Measurements from ENCODE around the gene KRT14. TPM values are rescaled to one million over a fixed set of nuclear protein-coding genes. Genes with fewer than 3 reads are reported as not detected.

KRT14 gene
- total and polyA plus RNA-seq, 2 donors (not counting 3 experiments of a cell fraction or from before 2014, with no cell fraction given), result 0.12 to 0.66 TPM

DNA sequence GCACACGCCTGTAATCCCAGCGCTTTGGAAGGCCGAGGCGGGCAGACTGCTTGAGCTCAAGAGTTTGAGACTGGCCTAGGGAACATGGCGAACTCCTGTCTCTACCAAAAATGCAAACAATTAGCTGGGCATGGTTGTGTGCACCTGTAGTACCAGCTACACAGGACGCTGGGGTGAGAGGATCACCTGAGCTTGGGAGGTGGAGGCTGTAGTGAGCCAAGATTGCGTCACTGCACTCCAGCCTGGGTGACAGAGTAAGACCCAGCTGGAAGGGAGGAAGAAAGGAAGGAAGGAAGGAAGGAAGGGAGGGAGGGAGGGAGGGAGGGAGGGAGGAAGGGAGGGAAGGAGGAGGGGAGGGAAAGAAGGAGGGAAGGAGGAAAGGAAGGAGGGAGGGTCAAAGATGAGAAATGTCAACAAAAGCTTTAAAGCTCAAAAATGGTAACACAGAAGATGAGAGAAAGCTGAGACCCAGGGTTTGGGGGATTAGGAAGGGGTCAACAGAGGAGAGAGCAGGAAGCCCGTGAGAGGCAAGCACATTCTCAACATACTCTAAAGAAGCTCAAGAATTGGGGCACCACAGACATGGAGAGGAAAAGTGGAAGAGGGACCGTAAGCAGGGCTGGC lies 53.6 kb downstream of the KRT14 start:
- no peaks in the 10 kb centered on the region for H3K36me3 ChIP-seq (ENCODE audit: control insufficient read depth in 2 of 2, extremely low read depth in 1 of 2, insufficient read depth in 2 of 2, low read length in 2 of 2)
- ChIA-PET CTCF (interaction anchor here (0.8 to 2.0 kb wide), 6 partner anchors 9 to 623 kb away, joined by 3 to 25 read pairs (median 6); no protein-coding TSS in a partner anchor), POLR2A (interaction anchor here (0.7 to 1.1 kb wide), 2 partner anchors 16 to 155 kb away, joined by 4 to 7 read pairs; no protein-coding TSS in a partner anchor)
- no peaks in the 10 kb centered on the region for H3K9me3 ChIP-seq (replicated peaks; ENCODE audit: control insufficient read depth, insufficient read depth, low read length)
- no peaks in the 10 kb centered on the region for H3K27me3 ChIP-seq (ENCODE audit: control insufficient read depth in 2 of 2, insufficient read depth in 2 of 2, low read length in 2 of 2)
- H4K20me1 ChIP-seq (replicated peaks; ENCODE audit: control insufficient read depth, extremely low read depth, insufficient read depth, low read length), result no peaks in the 10 kb centered on the region
- intact Hi-C loops (cut with micrococcal nuclease) (no loop called here), dilution Hi-C loops (cut with MboI; ENCODE audit: extremely low pct_ligation_motif_present, low sequenced_read_pairs) (no loop called here)
- H3K4me1 ChIP-seq (ENCODE audit: control insufficient read depth, extremely low read depth, insufficient read depth, low read length), result peaks cover 28% of the 10 kb centered on the region
- no peaks in the 10 kb centered on the region for H3K79me2 ChIP-seq (ENCODE audit: control insufficient read depth, insufficient read depth, low read length)
- no TSS peak for BruUV-seq (replicated peaks)
- H2AFZ ChIP-seq (ENCODE audit: low read depth, low read length), result no peak overlapping the region
- no peak overlapping the region for H3K4me2 ChIP-seq (ENCODE audit: insufficient read depth, low read length)
- no peak for TF ChIP-seq GATA2 (IDR thresholded peaks at IDR 0.05; ENCODE audit: insufficient read depth, insufficient read length, low read depth, low read length)
- no peak for TF ChIP-seq FOS (IDR thresholded peaks at IDR 0.05; ENCODE audit: borderline replicate concordance, insufficient read depth, low read length)
- TF ChIP-seq MYC (IDR thresholded peaks at IDR 0.05; ENCODE audit: low read depth, low read length), result no peak
- TF ChIP-seq EZH2 (IDR thresholded peaks at IDR 0.05; ENCODE audit: borderline replicate concordance, low read depth, low read length, severe bottlenecking), result no peak
- no peak for TF ChIP-seq POLR2AphosphoS5 (IDR thresholded peaks at IDR 0.05; ENCODE audit: insufficient read depth, low read depth, low read length)
- no peak for TF ChIP-seq JUN (IDR thresholded peaks at IDR 0.05; ENCODE audit: borderline replicate concordance, insufficient read depth, insufficient read length, low read depth)
- no peak for TF ChIP-seq MAX (IDR thresholded peaks at IDR 0.05; ENCODE audit: insufficient read depth, insufficient read length)
- TF ChIP-seq CTCF (IDR thresholded peaks at IDR 0.05; ENCODE audit: extremely low read depth in 1 of 2, insufficient read depth in 1 of 2, low read depth in 1 of 2, low read length in 2 of 2), result no peak
- no peak for TF ChIP-seq POLR2A (IDR thresholded peaks at IDR 0.05; ENCODE audit: low read depth, low read length)
- DNase-seq (ENCODE audit: low read depth, low spot score) (no peak), FAIRE-seq (no peak)
- H3K27ac ChIP-seq (ENCODE audit: insufficient read depth, low read depth, low read length), result no peak overlapping the region
- H3K9ac ChIP-seq (replicated peaks; ENCODE audit: extremely low read depth, insufficient read depth, low read length), result no peak overlapping the region
- no peak overlapping the region for H3K4me3 ChIP-seq (replicated peaks in 1 of 3; ENCODE audit: insufficient read depth in 1 of 3, low read depth in 1 of 3, low read length in 3 of 3)
- H3K9me1 ChIP-seq (replicated peaks; ENCODE audit: control insufficient read depth, extremely low read depth, insufficient read depth, low read length), result no peaks in the 10 kb centered on the region

Other genes with a start within 250 kb of the KRT14 start
- not detected in 2 replicates for gene KRT33A, start 236.1 kb downstream of the KRT14 start, total RNA-seq
- not detected in 2 replicates for gene KRT33A, start 236.1 kb downstream of the KRT14 start, polyA plus RNA-seq
- gene KRT33B, start 217.1 kb downstream of the KRT14 start, total RNA-seq, result not detected in 2 replicates
- gene KRT33B, start 217.1 kb downstream of the KRT14 start, polyA plus RNA-seq, result not detected in 2 replicates
- gene KRT34, start 204.6 kb downstream of the KRT14 start, total RNA-seq, result not detected in 2 replicates
- gene KRT34, start 204.6 kb downstream of the KRT14 start, polyA plus RNA-seq, result not detected in 2 replicates
- gene KRT31, start 189.3 kb downstream of the KRT14 start, total RNA-seq, result not detected in 2 replicates
- gene KRT31, start 189.3 kb downstream of the KRT14 start, polyA plus RNA-seq, result not detected in 2 replicates
- gene KRT37, start 162.3 kb downstream of the KRT14 start, total RNA-seq, result not detected in 2 replicates
- gene KRT37, start 162.3 kb downstream of the KRT14 start, polyA plus RNA-seq, result not detected in 2 replicates
- not detected in 2 replicates for gene KRT38, start 145.9 kb downstream of the KRT14 start, total RNA-seq
- gene KRT38, start 145.9 kb downstream of the KRT14 start, polyA plus RNA-seq, result not detected in 2 replicates
- not detected in 2 replicates for gene KRT32, start 119.5 kb downstream of the KRT14 start, total RNA-seq
- gene KRT32, start 119.5 kb downstream of the KRT14 start, polyA plus RNA-seq, result not detected in 2 replicates
- gene KRT35, start 105.7 kb downstream of the KRT14 start, total RNA-seq, result not detected in 2 replicates
- 0.08 TPM in 1 of 2 replicates, not detected in the other for gene KRT35, start 105.7 kb downstream of the KRT14 start, polyA plus RNA-seq
- not detected in 2 replicates for gene KRT36, start 97.0 kb downstream of the KRT14 start, total RNA-seq
- 0.04 and 0.11 TPM in 2 replicates for gene KRT36, start 97.0 kb downstream of the KRT14 start, polyA plus RNA-seq
- not detected in 2 replicates for gene KRT13, start 81.3 kb downstream of the KRT14 start, total RNA-seq
- gene KRT13, start 81.3 kb downstream of the KRT14 start, polyA plus RNA-seq, result not detected in 2 replicates
- 2.8 TPM in 2 replicates for gene KRT15, start 68.0 kb downstream of the KRT14 start, total RNA-seq
- 0.68 and 0.83 TPM in 2 replicates for gene KRT15, start 68.0 kb downstream of the KRT14 start, polyA plus RNA-seq
- 14.9 and 23.3 TPM in 2 replicates for gene KRT19, start 58.6 kb downstream of the KRT14 start, total RNA-seq
- 12.9 and 20.1 TPM in 2 replicates for gene KRT19, start 58.6 kb downstream of the KRT14 start, polyA plus RNA-seq
- gene KRT9, start 14.8 kb downstream of the KRT14 start, total RNA-seq, result not detected in 2 replicates
- not detected in 2 replicates for gene KRT9, start 14.8 kb downstream of the KRT14 start, polyA plus RNA-seq
- gene KRT16, start 25.9 kb upstream of the KRT14 start, total RNA-seq, result not detected in 2 replicates
- not detected in 2 replicates for gene KRT16, start 25.9 kb upstream of the KRT14 start, polyA plus RNA-seq
- gene KRT17, start 37.7 kb upstream of the KRT14 start, total RNA-seq, result 0.55 and 1.6 TPM in 2 replicates
- 0.83 and 0.96 TPM in 2 replicates for gene KRT17, start 37.7 kb upstream of the KRT14 start, polyA plus RNA-seq
- 814 and 839 TPM in 2 replicates for gene EIF1, start 102.0 kb upstream of the KRT14 start, total RNA-seq
- gene EIF1, start 102.0 kb upstream of the KRT14 start, polyA plus RNA-seq, result 145 and 168 TPM in 2 replicates
- gene GAST, start 125.4 kb upstream of the KRT14 start, total RNA-seq, result not detected in 2 replicates
- gene GAST, start 125.4 kb upstream of the KRT14 start, polyA plus RNA-seq, result not detected in 2 replicates
- gene HAP1, start 147.7 kb upstream of the KRT14 start, total RNA-seq, result 0.23 and 0.24 TPM in 2 replicates
- 0.07 and 0.11 TPM in 2 replicates for gene HAP1, start 147.7 kb upstream of the KRT14 start, polyA plus RNA-seq
- gene JUP, start 199.8 kb upstream of the KRT14 start, total RNA-seq, result 170 and 171 TPM in 2 replicates
- gene JUP, start 199.8 kb upstream of the KRT14 start, polyA plus RNA-seq, result 98.0 and 100 TPM in 2 replicates
- 37.1 and 39.2 TPM in 2 replicates for gene P3H4, start 225.1 kb upstream of the KRT14 start, total RNA-seq
- gene P3H4, start 225.1 kb upstream of the KRT14 start, polyA plus RNA-seq, result 57.3 and 58.3 TPM in 2 replicates
- 163 and 168 TPM in 2 replicates for gene FKBP10, start 226.1 kb upstream of the KRT14 start, total RNA-seq
- gene FKBP10, start 226.1 kb upstream of the KRT14 start, polyA plus RNA-seq, result 377 and 431 TPM in 2 replicates
- gene NT5C3B, start 249.3 kb upstream of the KRT14 start, total RNA-seq, result 57.4 and 67.3 TPM in 2 replicates
- 75.5 and 92.5 TPM in 2 replicates for gene NT5C3B, start 249.3 kb upstream of the KRT14 start, polyA plus RNA-seq

Data from endothelial cell of umbilical vein (primary cell).